T-helper 9 cell (primary cell): ENCODE results near the gene SETD2.
"Not testable (repeated sequence)": the region's sequence is repeated elsewhere in the genome, so short reads cannot be mapped to it uniquely, and the experiment has no call there.

Source experiments
- DNase-seq: peaks from one replicate; pipeline ENCODE4 v3.0.0-alpha.2; 2020

SETD2 gene

GRCh38 chr3:47026432-47026831 is 137.5 kb downstream of the SETD2 start:
- DNase-seq: not testable (repeated sequence)

- DNase-seq: no peak
Observed at GRCh38 chr3:47024932-47025331, 139.0 kb downstream of the SETD2 start.

- DNase-seq: no peak
Observed at GRCh38 chr3:47022641-47023071, 141.3 kb downstream of the SETD2 start.

- no peak for DNase-seq
Observed at GRCh38 chr3:47020311-47020710, 143.6 kb downstream of the SETD2 start.

GRCh38 chr3:47019201-47019600 is 144.7 kb downstream of the SETD2 start:
- DNase-seq: no peak

GRCh38 chr3:47018269-47018611 is 145.7 kb downstream of the SETD2 start:
- no peak for DNase-seq

GRCh38 chr3:47017504-47018268 is 146.2 kb downstream of the SETD2 start:
- no peak for DNase-seq

GRCh38 chr3:47016934-47017435 is 146.9 kb downstream of the SETD2 start:
- no peak for DNase-seq

- DNase-seq: no peak
Observed at GRCh38 chr3:47016086-47016933, 147.6 kb downstream of the SETD2 start.

GRCh38 chr3:47015151-47015550 is 148.8 kb downstream of the SETD2 start:
- DNase-seq: no peak

- DNase-seq: no peak
Observed at GRCh38 chr3:47014036-47014435, 149.9 kb downstream of the SETD2 start.

- DNase-seq: no peak
Observed at GRCh38 chr3:47013231-47013630, 150.7 kb downstream of the SETD2 start.

GRCh38 chr3:47012342-47013230 is 151.3 kb downstream of the SETD2 start:
- DNase-seq: no peak

- no peak for DNase-seq
Observed at GRCh38 chr3:47011371-47011770, 152.5 kb downstream of the SETD2 start.

GRCh38 chr3:47010910-47011309 is 153.0 kb downstream of the SETD2 start:
- no peak for DNase-seq

- DNase-seq: no peak
Observed at GRCh38 chr3:47010111-47010712, 153.7 kb downstream of the SETD2 start.

- DNase-seq: peak; percentile 36
Observed at GRCh38 chr3:47009225-47010110, 154.4 kb downstream of the SETD2 start.

GRCh38 chr3:47008851-47009224 is 155.1 kb downstream of the SETD2 start:
- DNase-seq: no peak

GRCh38 chr3:47008234-47008796 is 155.6 kb downstream of the SETD2 start:
- no peak for DNase-seq

GRCh38 chr3:47007482-47008233 is 156.3 kb downstream of the SETD2 start:
- DNase-seq: no peak
